ENCODE data around the gene RPS16. TPM values are rescaled to one million over a fixed set of nuclear protein-coding genes. Genes with fewer than 3 reads are reported as not detected.

RPS16 gene
- total and polyA plus RNA-seq, 2 of the 13 experiments (the other 11 are each of a cell fraction or from before 2014, with no cell fraction given) = 488 to 2,583 TPM

GRCh38 chr19:39428283-39429112 lies 7.3 kb downstream of the RPS16 start (continued):
- TF ChIP-seq ZNF142 (CRISPR knock-in tag; IDR thresholded peaks at IDR 0.05) (no peak), ZNF670 (CRISPR knock-in tag; IDR thresholded peaks at IDR 0.05; ENCODE audit: borderline replicate concordance) (no peak), PCBP2 (optimal IDR thresholded peaks at IDR 0.05; ENCODE audit: low read depth, low read length, poor library complexity, severe bottlenecking) (no peak), THAP7 (CRISPR knock-in tag; IDR thresholded peaks at IDR 0.05) (no peak), ZNF256 (CRISPR knock-in tag; conservative IDR thresholded peaks at IDR 0.05) (no peak), KDM4B (CRISPR knock-in tag; IDR thresholded peaks at IDR 0.05) (no peak), SIX1 (CRISPR knock-in tag; IDR thresholded peaks at IDR 0.05; ENCODE audit: borderline replicate concordance) (no peak), IKZF1 (IDR thresholded peaks at IDR 0.05) (no peak), ZNF264 (CRISPR knock-in tag; IDR thresholded peaks at IDR 0.05) (peak; percentile 59; the same call in 1 of the 2 replicates), ZNF414 (CRISPR knock-in tag; IDR thresholded peaks at IDR 0.05) (no peak), SNAPC5 (CRISPR knock-in tag; IDR thresholded peaks at IDR 0.05; ENCODE audit: borderline replicate concordance) (no peak), PHF8 (CRISPR knock-in tag; IDR thresholded peaks at IDR 0.05) (peak; percentile 54; the same call in 1 of the 2 replicates), HOXA3 (CRISPR knock-in tag; IDR thresholded peaks at IDR 0.05) (peak; percentile 28; the same call in 1 of the 2 replicates)

Data from HepG2 (cell line).